LHCN-M2 (cell line): Measurements from ENCODE around the gene LYPD6. TPM values are rescaled to one million over a fixed set of nuclear protein-coding genes. Genes with fewer than 3 reads are reported as not detected.

Experiments used
- DNase-seq: peaks from one replicate; pipeline ENCODE4 v3.0.0-alpha.2; 2012; ENCODE audit warnings: low read depth
- total RNA-seq: library from RNA; depleted of rRNA; stranded (reverse); fragments of >200 nt; gene quantifications from 2 replicates; pipeline ENCODE4 v1.2.3, GENCODE V29; 2014

LYPD6 gene
- total RNA-seq, 1 experiment from 2014 or later, result 16.6 TPM

DNA sequence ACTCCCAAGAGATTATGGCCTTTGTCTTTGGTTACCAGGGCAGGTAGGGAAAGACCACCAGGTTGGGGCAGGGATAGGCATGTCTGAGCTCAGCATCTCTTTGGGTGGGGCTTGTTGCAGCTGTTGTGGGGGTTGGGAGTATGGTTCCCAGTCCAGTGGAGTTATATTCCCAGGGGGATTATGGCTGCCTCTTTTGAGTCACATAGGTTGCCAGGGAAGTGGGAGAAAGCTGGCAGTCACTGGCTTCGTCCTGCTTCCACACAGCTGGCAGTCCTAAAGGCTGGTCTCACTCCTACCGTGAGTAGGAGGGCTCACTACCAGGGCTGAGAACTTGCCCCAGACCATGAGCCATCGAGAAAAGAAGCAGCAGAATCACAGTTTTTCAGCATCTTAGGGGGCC is 79.1 kb downstream of the LYPD6 start:
- peak; percentile 77 for DNase-seq

DNA sequence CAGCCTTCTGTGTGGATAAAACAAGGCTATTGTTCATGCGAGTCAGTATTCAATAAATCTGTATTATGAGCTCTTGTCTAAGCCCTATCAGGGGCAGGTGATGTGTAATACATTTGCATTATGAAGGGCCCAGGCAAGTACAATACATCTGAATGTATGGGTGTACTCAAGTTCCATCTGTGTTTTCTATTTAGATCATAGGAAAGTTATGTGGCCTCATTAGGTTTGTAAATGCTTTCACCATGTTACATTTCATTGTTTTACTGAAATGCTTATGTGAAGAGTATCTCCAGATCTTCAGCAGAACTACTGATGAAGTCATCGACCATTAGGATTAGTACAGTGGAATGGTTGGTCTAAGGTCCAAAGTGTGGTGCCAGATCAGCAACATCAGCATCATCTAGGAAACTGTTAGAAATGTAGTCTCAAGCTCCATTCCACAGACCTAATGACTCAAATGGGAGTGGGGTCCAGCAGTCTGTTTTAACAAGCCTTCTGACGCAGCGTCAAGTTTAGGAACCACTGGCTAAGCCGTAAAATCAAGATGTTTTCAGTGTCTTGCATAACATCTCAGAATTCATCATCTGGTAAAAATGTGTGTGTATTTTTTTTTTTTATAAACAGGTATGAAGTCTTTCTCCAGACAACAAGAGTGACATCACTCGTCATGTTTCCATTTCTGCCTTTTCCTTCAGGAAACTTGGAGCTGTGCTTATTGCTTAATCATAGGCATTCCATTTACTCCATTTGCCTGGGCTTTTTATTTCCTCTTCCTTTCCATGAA is 80.5 kb downstream of the LYPD6 start:
- peak; percentile 29 for DNase-seq

- no peak for DNase-seq
Measured at GRCh38 chr2:149413487-149413886, 83.1 kb downstream of the LYPD6 start.

GRCh38 chr2:149415086-149415485 is 84.7 kb downstream of the LYPD6 start:
- DNase-seq, result no peak

DNA sequence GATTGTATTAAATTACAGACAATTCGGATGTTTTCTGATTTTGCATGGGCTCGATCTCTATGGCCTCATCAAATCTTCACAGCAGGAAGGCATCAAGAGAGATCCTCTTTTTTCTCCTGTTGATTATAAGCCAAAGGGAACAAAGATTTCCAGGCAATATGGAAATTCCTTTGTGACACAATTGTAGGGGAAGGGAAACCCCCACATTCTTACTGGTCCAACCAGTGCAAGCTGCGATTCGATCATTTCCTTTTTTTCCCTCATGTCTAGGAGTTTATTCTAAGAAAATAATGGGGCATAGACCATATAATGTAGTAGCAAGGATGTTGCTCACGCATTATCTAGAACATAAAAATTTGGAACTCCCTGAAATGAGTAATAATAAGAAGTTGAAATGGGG is 87.7 kb downstream of the LYPD6 start:
- no peak for DNase-seq

DNA sequence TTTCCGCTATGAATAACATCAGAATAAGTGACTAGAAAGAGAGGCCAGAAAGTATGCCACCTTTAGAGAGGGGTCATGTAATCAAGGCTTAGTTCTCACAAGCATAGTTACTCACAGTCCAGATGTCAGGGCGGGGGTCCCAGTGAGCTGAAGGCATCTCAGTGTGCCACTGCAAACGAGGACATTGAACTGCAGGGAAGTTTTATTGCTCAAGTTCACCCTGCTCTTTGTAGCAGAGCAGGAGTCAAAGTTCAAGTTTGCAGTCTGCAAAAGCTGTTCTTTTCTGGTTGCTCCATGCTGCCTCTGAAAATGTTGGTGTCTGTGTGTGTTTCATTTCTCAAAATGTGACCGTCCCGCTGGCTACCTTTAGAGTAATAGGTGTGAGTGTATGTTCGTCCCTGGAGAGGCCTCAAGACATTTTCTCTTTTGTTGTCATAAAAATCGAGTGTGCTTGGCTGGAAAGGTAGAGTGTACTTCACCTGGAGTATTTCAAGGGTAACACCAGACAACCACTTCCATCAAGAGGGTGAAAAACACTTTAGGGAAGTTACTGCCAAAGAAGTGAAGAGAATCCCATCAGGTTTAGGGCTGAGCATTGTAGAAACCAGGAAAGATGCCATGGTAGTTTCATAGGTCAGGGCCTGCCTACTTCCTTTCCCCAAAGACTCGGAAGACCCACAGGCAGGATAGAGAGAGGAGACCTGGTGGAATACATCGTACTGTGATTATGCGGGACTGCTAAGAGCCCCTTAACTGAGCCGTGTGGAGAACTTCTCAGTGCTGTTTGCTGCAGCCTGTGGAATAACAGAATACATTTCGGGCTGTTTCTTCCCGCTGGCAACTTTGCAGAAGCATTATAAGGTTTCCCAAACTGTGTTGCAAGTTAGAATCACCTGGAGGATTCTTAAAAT is 89.9 kb downstream of the LYPD6 start:
- DNase-seq, result no peak

- peak; percentile 31 for DNase-seq
Measured at GRCh38 chr2:149421791-149422190, 91.4 kb downstream of the LYPD6 start.

DNA sequence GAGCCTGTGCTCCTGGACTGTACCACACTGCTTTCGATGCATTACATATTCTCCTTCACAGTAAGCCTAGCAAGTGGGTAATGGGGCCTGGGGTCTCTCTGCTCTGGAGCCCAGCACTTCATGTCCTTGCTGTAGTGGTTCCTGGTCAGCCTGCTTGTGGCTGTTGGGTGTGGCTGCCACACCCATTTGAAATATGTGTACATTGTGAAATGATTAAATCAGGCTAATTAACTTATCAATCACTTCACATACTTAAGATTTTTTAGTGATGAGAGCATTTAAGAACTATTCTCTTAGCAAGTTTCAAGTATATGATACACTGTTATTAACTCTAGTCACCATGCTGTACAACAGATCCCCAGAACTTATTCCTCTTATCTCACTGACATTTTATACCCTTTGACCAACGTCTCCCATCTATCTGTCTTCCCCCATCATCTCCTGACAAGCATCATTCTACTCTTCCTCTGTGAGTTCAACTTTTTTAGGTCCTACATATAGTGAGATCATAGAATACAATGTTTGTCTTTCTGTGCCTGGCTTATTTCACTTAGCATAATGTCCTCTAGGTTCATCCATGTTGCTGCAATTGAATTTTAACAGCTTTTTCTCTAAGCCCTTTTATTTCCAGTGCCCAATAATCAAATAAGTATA is 92.1 kb downstream of the LYPD6 start:
- DNase-seq, result peak; percentile 35

GRCh38 chr2:149422991-149423338 is 92.6 kb downstream of the LYPD6 start:
- DNase-seq, result no peak

DNA sequence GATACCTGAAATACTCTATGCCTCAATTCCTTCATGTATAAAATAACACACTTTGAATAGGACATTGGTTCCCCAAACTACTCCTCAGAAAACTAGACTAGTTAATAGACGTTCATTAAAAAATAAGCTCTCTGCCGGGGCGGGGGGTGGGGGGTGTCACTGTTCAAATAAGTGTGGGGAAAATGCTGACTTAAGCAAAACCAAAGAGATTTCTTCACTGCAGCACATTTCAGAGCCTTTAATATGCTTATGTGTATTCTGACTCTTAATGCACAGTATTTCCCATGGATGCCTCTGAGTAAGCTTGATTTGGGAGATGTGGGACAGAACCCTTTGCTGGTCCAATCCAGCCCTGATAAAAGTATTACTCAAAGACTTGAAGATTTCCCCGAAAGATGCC is 93.2 kb downstream of the LYPD6 start:
- no peak for DNase-seq

DNA sequence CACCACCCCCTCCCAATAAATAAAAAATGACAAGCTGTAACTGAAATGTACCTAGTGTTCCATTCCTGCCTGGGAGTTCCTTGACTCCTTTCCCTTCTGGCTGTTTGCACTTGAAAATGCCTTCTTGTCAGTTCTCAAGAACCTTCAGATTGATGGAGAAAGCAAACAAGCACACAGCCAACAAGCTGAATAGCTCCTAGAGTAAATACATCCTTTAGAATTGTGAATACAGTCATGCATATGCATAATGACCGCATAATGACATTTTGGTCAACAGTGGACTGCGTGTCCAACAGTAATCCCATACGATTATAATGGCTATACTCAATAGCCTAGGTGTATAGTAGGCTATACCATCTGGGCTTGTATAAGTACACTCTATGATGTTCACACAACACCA is 97.0 kb downstream of the LYPD6 start:
- no peak for DNase-seq

DNA sequence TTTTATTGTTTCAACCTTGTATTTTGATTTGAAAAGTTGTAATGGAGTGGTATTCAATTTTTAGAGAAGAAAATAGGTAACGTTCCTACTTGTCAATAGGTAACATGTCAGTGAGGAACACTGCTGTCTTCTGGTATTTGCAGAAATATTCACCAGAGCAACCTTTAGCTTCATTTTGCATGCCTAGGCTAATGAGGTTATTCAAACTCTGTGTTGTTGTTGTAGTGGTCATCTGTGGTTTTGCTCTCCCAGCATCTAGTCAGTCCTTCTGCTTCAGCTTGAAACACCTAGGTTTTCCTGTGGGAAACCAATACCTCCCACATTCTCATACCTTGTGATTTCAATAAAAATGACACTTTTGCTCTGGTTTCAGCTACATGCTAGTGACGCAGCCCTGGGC is 98.4 kb downstream of the LYPD6 start:
- no peak for DNase-seq

- DNase-seq, result no peak
Measured at GRCh38 chr2:149430743-149431736, 100.7 kb downstream of the LYPD6 start.

GRCh38 chr2:149438330-149438960 is 108.1 kb downstream of the LYPD6 start:
- no peak for DNase-seq

DNA sequence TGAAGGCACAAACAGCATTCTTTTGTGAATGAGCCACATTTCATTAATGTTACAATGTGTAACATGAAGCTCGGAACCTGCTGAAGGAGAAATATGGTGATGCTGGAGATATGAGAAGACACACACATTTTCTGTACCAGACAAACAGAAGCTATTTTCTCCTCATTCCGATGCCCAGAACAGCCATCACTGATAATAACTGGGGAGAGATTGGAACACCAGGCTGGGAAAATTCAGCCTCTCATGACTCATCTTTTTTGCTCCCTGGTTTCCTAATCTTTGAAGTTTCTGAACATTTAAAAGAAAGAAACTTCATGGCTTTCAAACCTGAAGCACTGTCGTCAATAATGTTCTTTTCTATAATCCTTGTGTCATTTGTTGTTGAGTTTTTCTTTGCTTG is 110.9 kb downstream of the LYPD6 start:
- DNase-seq, result no peak

- DNase-seq, result no peak
Measured at GRCh38 chr2:149442346-149442745, 112.0 kb downstream of the LYPD6 start.

GRCh38 chr2:149443150-149443549 is 112.8 kb downstream of the LYPD6 start:
- DNase-seq, result no peak

DNA sequence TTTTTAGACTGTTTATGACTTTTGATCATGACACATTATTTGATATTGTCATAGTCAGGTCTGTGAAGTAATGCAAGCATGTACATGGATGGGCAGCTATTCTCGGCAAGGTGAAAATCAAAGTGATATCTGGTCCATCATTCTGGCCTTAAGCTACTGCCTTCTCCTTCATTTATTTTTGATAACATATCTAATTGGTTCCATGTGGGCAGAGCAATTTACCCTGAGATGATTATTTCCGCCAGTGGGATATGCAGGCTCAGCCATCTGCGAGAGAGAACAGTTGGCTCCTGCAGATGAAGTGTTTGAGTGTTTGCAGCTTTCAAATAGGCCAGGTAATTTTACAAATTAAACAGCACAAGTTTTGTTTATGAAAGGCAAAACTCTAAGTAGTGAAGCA is 116.4 kb downstream of the LYPD6 start:
- DNase-seq, result no peak

DNA sequence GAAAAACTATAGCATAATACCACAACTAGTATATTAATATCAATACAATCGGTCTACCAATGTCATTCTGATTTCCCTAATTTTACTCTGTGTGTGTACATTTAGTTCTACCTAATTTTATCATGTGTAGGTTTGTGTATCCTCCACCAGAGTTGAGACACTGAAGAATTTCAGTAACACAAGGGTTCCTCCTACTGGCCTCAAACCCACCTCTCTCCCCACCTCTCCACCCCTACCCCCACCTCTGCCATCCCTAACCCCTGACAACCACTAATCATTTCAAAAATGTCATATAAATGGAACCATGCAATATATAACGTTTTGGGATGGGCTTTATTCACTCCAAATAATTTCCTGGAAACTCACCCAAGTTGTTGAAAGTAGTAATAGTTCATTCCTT is 117.9 kb downstream of the LYPD6 start:
- DNase-seq, result no peak

DNA sequence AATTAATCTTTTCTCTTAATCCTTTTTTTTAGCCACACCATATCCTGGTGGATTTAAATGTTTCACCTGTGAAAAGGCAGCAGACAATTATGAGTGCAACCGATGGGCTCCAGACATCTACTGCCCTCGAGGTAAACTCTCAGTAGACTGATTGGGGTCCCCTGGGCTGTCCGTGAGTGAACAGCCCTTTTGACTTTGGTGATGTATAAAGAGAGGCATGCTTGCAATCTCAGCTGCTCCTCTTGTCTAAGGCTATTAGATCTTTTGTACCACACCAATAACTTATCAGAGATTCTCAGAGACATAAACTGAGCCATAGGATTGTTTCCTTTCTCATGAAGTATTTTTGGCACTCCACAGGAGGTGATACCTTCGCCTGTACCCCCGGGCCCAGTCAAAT is 118.6 kb downstream of the LYPD6 start:
- no peak for DNase-seq
